ENCODE data around the gene ITPR2. TPM values are rescaled to one million over a fixed set of nuclear protein-coding genes. Genes with fewer than 3 reads are reported as not detected.

Gene ITPR2
- total and polyA plus RNA-seq, 2 experiments from 2014 or later, result 5.0 to 9.1 TPM

GRCh38 chr12:26556916-26557315, 276.1 kb downstream of the ITPR2 start:
- Histone ChIP-seq H3K4me3 (no peak overlapping the region), H2AFZ (no peak overlapping the region)

DNA sequence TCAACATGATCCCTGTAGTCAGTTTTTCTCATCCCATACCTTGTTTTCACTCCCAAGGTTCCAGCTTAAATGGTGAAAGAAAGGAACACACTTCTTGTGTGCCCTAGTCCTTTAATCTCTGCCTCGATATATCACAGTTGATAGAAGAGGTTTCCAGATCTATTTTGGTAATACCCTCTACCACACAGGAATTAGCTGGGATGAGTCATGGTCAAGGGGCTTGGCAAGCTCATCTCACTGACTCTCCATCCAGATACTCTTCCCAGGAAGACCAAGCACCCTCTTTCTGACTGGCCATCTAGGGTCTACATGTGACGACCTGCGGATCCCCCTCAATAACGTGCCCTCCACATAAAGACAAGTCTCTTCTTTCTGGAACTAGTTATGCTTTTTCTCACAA, 277.9 kb downstream of the ITPR2 start:
- Histone ChIP-seq H3K9ac (no peak overlapping the region), H3K4me1 (ENCODE audit: insufficient read depth) (no peaks in the 10 kb centered on the region), H3K9me2 (ENCODE audit: insufficient read depth) (no peaks in the 10 kb centered on the region), H3K79me2 (ENCODE audit: insufficient read depth) (no peaks in the 10 kb centered on the region), H3K36me3 (ENCODE audit: low read depth) (no peaks in the 10 kb centered on the region), H3K27ac (no peak overlapping the region), H3F3A (ENCODE audit: insufficient read depth) (no peaks in the 10 kb centered on the region), H3K4me3 (no peak overlapping the region), H3K9me3 (ENCODE audit: low read depth) (no peaks in the 10 kb centered on the region), H3K4me2 (ENCODE audit: unreplicated experiment) (no peak overlapping the region), H2AFZ (no peak overlapping the region), H3K27me3 (replicated peaks; ENCODE audit: insufficient read depth) (no peaks in the 10 kb centered on the region), H4K20me1 (ENCODE audit: insufficient read depth) (no peaks in the 10 kb centered on the region)
- peak; percentile 3 for DNase-seq
- TF ChIP-seq EZH2phosphoT487 (IDR thresholded peaks at IDR 0.05; ENCODE audit: insufficient read depth, low read depth) (no peak), EZH2 (IDR thresholded peaks at IDR 0.05; ENCODE audit: insufficient read depth, poor library complexity, severe bottlenecking) (no peak)
- WGBS, 2 experiments (ENCODE audit: low coverage in 1 of 2, low lambda C conversion rate in 2 of 2, missing lambda C conversion rate in 2 of 2), result 83 to 86% methylated on average over 4 of the region's 4 CpGs
- in situ Hi-C loops (cut with MboI), result no loop called here

More at GRCh38 chr12:26556916-26557315, 276.1 kb downstream of the ITPR2 start:
- Histone ChIP-seq H3K79me2 (ENCODE audit: insufficient read depth) (no peaks in the 10 kb centered on the region), H3K27me3 (replicated peaks; ENCODE audit: insufficient read depth) (no peaks in the 10 kb centered on the region), H3F3A (ENCODE audit: insufficient read depth) (no peaks in the 10 kb centered on the region), H3K4me1 (ENCODE audit: insufficient read depth) (no peaks in the 10 kb centered on the region), H3K9me3 (ENCODE audit: low read depth) (no peaks in the 10 kb centered on the region), H3K36me3 (ENCODE audit: low read depth) (no peaks in the 10 kb centered on the region), H3K4me2 (ENCODE audit: unreplicated experiment) (no peak overlapping the region), H3K9me2 (ENCODE audit: insufficient read depth) (no peaks in the 10 kb centered on the region), H3K9ac (no peak overlapping the region), H3K27ac (no peak overlapping the region), H4K20me1 (ENCODE audit: insufficient read depth) (no peaks in the 10 kb centered on the region)
- 94 to 96% methylated on average over 4 of the region's 4 CpGs for WGBS, 2 experiments (ENCODE audit: low coverage in 1 of 2, low lambda C conversion rate in 2 of 2, missing lambda C conversion rate in 2 of 2)
- TF ChIP-seq EZH2 (IDR thresholded peaks at IDR 0.05; ENCODE audit: insufficient read depth, poor library complexity, severe bottlenecking) (no peak), EZH2phosphoT487 (IDR thresholded peaks at IDR 0.05; ENCODE audit: insufficient read depth, low read depth) (no peak)
- in situ Hi-C loops (cut with MboI), result no loop called here
- DNase-seq, result no peak

DNA sequence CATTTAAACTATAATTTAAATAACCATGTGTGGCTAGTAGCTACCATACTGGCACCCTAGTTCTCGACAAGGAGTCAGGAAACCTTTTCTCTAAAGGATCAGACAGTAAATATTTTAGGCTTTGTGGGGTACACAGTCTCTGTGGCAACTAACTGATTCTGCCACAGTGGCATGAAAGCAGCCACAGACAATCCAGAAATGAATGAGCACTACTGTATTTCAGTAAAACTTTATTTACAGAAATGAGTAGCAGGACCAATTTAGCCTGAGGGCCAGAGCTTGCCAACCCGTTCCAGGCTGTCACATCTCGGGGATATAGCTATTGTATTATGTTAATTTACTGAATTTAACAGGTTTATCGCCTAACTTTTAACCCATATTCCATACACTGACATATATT, 278.7 kb downstream of the ITPR2 start:
- Histone ChIP-seq H3K27ac (no peak overlapping the region), H3K9me3 (ENCODE audit: low read depth) (no peaks in the 10 kb centered on the region), H3F3A (ENCODE audit: insufficient read depth) (no peaks in the 10 kb centered on the region), H4K20me1 (ENCODE audit: insufficient read depth) (no peaks in the 10 kb centered on the region), H3K79me2 (ENCODE audit: insufficient read depth) (no peaks in the 10 kb centered on the region), H3K9ac (no peak overlapping the region), H3K4me2 (ENCODE audit: unreplicated experiment) (no peak overlapping the region), H3K27me3 (replicated peaks; ENCODE audit: insufficient read depth) (no peaks in the 10 kb centered on the region), H3K4me3 (no peak overlapping the region), H3K4me1 (ENCODE audit: insufficient read depth) (no peaks in the 10 kb centered on the region), H3K9me2 (ENCODE audit: insufficient read depth) (no peaks in the 10 kb centered on the region), H3K36me3 (ENCODE audit: low read depth) (no peaks in the 10 kb centered on the region), H2AFZ (no peak overlapping the region)
- no peak for DNase-seq
- 91 to 93% methylated on average over 4 of the region's 4 CpGs for WGBS, 2 experiments (ENCODE audit: low coverage in 1 of 2, low lambda C conversion rate in 2 of 2, missing lambda C conversion rate in 2 of 2)
- in situ Hi-C loops (cut with MboI), result no loop called here
- TF ChIP-seq EZH2 (IDR thresholded peaks at IDR 0.05; ENCODE audit: insufficient read depth, poor library complexity, severe bottlenecking) (no peak), EZH2phosphoT487 (IDR thresholded peaks at IDR 0.05; ENCODE audit: insufficient read depth, low read depth) (no peak)

DNA sequence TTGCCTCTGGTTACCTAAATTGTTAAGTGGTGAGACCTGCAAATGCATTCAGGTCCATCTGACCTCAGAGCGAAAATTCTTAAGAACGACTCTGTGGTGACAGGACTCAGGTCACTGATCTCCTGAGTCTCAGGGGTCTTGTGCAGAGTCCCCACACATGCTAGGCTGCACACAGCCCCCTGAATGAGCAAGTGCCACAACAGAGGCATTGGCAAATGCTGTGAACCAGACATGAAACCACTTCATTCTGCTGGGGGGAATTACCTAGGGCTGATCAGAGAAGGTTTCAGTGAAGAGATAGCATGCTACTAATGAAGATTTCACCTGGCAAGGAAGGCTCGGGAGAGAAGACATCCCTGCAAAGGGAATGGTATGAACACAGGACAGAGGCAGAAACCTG, 281.6 kb downstream of the ITPR2 start:
- in situ Hi-C loops (cut with MboI), result no loop called here
- Histone ChIP-seq H3K27ac (no peak overlapping the region), H3K27me3 (replicated peaks; ENCODE audit: insufficient read depth) (no peaks in the 10 kb centered on the region), H3K4me3 (no peak overlapping the region), H4K20me1 (ENCODE audit: insufficient read depth) (no peaks in the 10 kb centered on the region), H3K4me1 (ENCODE audit: insufficient read depth) (no peaks in the 10 kb centered on the region), H3K79me2 (ENCODE audit: insufficient read depth) (no peaks in the 10 kb centered on the region), H3K36me3 (ENCODE audit: low read depth) (no peaks in the 10 kb centered on the region), H3F3A (ENCODE audit: insufficient read depth) (no peaks in the 10 kb centered on the region), H3K9ac (no peak overlapping the region), H3K9me3 (ENCODE audit: low read depth) (no peaks in the 10 kb centered on the region), H3K4me2 (ENCODE audit: unreplicated experiment) (no peak overlapping the region), H2AFZ (no peak overlapping the region), H3K9me2 (ENCODE audit: insufficient read depth) (no peaks in the 10 kb centered on the region)
- DNase-seq, result no peak
- WGBS, 2 experiments (ENCODE audit: low coverage in 1 of 2, low lambda C conversion rate in 2 of 2, missing lambda C conversion rate in 2 of 2), result 79 to 83% methylated on average over 3 of the region's 3 CpGs
- no peak for TF ChIP-seq EZH2 (IDR thresholded peaks at IDR 0.05; ENCODE audit: insufficient read depth, poor library complexity, severe bottlenecking)
- TF ChIP-seq EZH2phosphoT487 (IDR thresholded peaks at IDR 0.05; ENCODE audit: insufficient read depth, low read depth), result no peak

DNA sequence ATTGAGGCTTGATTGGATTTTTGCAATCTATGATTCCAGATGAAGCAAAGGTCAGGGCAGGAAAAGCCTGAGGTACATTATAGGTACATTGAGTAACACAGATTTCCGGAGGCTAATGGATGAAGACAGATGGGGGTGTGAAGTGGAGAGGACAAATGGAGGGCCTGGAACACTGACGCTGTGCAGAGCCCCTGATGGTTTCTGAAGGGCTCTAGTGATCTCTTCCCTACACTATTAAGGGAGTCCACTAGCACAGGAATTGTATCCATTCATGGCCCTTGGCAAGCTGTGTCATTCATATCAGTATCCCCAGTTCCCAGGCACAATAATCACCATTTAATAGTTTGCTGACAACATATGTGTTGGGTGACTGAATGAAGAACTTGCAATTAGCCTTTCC, 284.8 kb downstream of the ITPR2 start:
- in situ Hi-C loops (cut with MboI), result no loop called here

More for the DNA sequence above, 284.8 kb downstream of the ITPR2 start:
- H3K4me3 ChIP-seq, result no peak overlapping the region
- H3K79me2 ChIP-seq (ENCODE audit: insufficient read depth), result no peaks in the 10 kb centered on the region
- H3K27me3 ChIP-seq (replicated peaks; ENCODE audit: insufficient read depth), result no peaks in the 10 kb centered on the region
- TF ChIP-seq EZH2phosphoT487 (IDR thresholded peaks at IDR 0.05; ENCODE audit: insufficient read depth, low read depth) (no peak), EZH2 (IDR thresholded peaks at IDR 0.05; ENCODE audit: insufficient read depth, poor library complexity, severe bottlenecking) (no peak)
- H3K9me2 ChIP-seq (ENCODE audit: insufficient read depth), result no peaks in the 10 kb centered on the region
- no peaks in the 10 kb centered on the region for H3K4me1 ChIP-seq (ENCODE audit: insufficient read depth)
- H3K9ac ChIP-seq, result no peak overlapping the region
- no peak overlapping the region for H3K27ac ChIP-seq
- H4K20me1 ChIP-seq (ENCODE audit: insufficient read depth), result no peaks in the 10 kb centered on the region
- H2AFZ ChIP-seq, result no peak overlapping the region
- no peak overlapping the region for H3K4me2 ChIP-seq (ENCODE audit: unreplicated experiment)
- no peaks in the 10 kb centered on the region for H3F3A ChIP-seq (ENCODE audit: insufficient read depth)
- H3K36me3 ChIP-seq (ENCODE audit: low read depth), result no peaks in the 10 kb centered on the region
- H3K9me3 ChIP-seq (ENCODE audit: low read depth), result no peaks in the 10 kb centered on the region
- WGBS, 2 experiments (ENCODE audit: low coverage in 1 of 2, low lambda C conversion rate in 2 of 2, missing lambda C conversion rate in 2 of 2), result 88 to 100% methylated on average over 2 of the region's 2 CpGs
- DNase-seq, result no peak
